T-helper 2 cell (primary cell): ENCODE measurements around the gene AK5.
A peak's percentile ranks its signal among the peaks of the same experiment; 100 is the strongest.
"Not testable (repeated sequence)": the region's sequence is repeated elsewhere in the genome, so short reads cannot be mapped to it uniquely, and the experiment has no call there.

Experiments
- DNase-seq, 5 experiments: peaks; one replicate each; pipeline versions ENCODE4 v3.0.0 to v3.0.0-alpha.2; 2012 to 2022

The AK5 gene

DNA sequence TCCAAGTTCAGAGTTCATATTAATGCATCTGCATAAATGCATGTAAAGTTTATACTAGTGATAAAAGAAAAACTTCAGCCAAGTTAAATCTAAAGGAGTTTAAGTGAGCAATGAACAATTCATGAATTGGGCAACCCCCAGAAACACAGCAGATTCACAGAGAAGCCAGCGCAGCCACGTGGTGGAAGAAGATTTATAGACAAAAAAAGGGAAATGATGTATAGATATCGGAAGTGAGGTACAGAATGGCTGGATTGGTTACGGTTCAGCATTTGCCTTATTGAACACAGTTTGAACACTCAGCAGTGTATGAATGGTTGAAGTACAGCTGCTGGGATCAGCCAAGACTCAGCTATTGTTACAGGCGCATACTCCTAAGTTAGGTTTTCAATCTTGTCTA lies 5.7 kb downstream of the AK5 start:
- no peak for DNase-seq

DNA sequence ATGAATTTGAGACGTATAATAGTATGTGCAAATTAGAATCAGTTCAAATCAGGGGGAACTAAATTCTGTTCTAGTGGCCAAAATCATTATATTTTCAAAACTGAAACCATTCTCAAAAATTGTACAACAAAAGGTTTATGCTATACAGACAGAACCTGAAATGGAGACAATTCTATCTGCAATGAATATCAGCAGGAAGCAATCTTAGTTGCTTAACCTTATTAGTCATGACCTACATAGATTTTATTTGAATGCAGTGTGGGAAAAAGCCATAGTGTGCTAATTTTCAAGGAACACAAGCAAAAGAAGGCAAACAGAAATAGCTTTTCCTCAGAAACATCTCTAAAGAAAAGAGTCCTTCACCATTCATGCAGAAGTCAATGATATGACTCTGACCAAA lies 6.5 kb downstream of the AK5 start:
- no peak for DNase-seq

DNA sequence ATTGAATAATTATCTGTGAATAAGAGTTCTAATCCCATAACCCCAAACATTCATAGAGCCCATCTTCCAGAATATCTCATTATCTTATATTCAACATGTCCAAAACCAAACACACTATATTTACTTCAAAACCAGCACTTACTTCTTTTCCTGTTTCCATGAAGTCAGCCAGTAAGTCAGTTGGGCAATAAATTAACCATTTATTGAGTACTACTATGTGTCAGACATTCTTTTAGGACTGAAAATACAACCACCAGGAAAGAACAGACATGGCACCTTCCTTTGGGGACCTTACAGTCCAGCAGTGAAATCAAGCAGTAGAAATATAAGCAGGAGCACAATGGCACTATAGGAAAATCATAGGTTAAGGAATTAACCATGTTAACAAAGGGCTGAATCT lies 8.8 kb downstream of the AK5 start:
- DNase-seq = no peak

DNA sequence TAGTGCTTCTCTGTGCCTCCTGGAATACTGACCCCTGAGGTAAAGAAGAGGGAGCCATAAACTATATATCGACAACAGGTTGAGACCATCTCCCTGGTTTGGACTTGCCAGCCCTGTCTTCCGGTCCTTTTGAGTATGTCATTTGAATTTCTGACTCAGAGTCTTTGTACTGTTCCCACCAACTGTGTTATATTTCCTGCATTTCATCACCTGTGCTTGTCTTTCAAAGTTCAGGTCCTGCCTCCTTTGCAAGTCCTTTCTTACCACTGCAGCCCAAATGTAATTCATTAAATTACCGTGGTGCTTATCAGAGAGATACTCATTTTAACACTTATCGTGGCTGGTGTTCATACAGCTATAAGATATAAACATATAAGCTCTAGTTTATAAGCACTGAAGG lies 10.7 kb downstream of the AK5 start:
- no peak for DNase-seq

DNA sequence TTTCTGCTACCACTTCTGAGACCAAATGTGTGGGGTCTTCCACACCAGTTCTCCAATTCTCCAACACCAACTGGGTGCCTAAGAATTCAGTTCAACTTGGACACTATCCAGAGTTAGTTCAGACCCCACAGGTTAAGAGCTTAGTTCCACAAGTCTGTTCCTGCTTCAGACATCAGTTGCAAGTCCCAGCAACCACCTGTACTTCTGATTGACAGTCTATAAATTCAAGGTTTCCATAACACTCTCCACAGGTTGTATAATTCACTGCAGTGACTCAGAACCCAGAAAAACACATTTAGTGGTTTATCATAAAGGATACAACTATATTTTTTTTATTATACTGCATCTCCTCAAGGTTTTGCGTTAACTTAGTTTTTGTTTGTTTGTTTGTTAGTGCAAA lies 18.7 kb downstream of the AK5 start:
- DNase-seq = no peak

DNA sequence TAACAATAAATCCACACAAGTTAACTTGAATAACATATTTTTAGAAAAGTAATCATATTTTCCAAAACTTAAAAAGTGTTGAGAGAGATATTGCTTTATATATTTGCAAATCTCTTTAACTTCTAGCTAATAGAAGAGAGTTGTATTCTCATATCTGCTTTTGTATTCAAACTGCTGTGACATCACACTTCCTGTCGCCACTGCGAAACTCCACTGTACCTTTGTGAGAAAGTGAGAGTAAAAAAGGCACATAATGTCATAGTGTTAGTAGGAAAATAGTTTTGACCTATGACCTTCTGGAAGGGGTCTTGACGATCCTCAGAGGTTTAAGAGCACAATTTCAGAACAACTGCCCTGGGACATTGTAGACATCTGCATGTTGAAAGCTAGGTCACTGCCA lies 21.6 kb downstream of the AK5 start:
- DNase-seq = peak in 1 of 5 experiments; percentile 8

DNA sequence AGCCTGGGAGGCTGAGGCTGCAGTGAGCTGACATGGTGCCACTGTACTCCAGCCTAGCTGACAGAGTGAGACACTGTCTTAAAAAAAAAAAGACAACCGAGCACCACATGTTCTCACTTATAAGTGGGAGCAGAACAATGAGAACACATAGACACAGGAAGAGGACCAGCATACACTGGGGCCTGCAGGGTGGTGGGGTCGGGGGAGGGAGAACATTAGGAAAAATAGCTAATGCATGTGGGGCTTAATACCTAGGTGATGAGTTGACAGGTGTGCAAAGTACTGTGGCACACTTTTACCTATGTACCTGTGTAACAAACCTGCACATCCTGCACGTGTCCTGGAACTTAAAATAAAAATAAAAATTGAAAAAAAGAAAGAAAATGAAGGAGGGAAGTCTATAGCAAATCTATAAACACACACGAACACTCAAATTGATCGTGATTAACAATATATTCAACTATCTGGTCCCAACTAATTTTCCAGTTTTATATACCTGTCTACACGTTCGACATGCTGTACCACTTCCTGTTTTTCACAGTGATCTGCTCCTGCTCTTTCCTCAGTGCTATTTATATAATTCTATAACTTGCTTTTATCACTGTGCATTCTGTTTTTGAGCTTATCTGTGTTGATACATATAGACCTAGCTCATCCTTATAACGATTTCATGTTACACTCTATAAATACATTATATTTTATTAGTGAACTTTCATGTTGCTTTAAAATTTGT lies 27.2 kb downstream of the AK5 start:
- DNase-seq = no peak

DNA sequence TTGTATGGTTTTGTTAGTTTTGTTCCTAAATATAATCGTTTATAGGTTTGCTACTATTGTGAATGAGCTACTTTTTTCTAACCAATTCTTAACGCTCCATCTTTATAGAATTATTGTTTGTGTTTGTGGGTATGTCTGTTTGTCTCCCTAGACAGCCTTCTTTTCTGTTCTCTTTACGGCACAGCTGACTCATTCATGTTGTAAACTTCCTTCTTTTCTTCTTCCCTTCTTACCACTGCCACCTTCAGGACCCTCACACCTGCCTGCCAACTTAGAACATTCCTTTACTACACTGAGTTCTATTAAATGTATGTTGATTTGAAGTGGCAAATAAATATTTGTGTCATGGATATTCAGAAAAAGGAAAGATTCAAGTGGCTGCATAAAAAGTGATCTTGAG lies 29.1 kb downstream of the AK5 start:
- no peak for DNase-seq

DNA sequence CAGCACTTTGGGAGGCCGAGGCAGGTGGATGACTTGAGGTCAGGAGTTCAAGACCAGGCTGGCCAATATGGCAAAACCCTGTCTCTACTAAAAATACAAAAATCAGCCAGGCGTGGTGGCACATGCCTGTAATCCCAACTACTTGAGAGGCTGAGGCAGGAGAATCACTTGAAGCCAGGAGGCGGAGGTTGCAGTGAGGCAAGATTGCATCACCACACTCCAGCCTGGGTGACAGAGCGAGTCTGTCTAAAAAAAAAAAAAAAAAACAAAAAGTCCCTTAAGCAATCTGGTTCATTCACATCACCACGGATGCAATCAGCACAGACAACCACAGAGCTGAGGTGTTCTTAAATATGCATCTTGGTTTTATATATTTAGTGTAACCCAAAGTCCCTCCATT lies 30.5 kb downstream of the AK5 start:
- not testable (repeated sequence) for DNase-seq

DNA sequence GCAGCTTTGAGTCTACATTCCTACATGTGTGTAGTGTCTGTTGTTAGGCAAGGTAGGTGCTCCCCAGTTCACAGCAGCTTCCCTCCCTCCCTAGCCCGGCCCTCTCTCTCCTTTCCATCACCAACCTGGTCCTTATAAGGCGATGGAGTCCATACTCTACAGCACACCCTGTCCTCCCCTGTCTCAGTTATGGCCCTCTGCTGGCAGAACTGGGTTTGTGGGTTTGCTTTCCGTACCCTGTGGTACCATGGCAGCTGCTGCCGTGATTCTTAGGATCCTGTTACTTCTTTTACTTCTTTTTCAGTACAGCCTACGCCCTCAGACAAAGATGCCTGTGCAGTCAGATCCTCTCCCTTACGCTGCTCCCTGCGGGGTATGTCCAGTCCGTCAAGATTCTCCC lies 31.7 kb downstream of the AK5 start:
- peak in 2 of 5 experiments; percentile 6 to 24 for DNase-seq

DNA sequence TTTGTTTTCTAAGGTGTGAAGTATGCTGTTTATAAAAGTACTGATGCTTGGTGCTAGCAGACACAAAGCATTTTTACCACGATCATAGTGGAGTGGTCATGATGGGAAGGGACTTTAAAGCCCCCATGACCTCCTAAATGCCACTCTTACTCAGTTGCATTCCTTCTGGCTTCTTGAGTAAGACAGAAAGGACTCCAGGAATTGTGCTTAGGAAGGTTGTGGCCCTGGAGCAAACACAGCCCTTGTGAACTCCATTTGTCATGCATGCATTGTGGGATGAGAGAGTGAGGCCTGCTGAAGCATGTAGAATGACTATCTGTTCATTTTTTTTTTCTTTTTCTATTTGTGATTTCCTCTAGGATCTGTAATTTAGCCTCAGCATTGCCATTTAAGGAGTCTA lies 34.2 kb downstream of the AK5 start:
- no peak for DNase-seq

DNA sequence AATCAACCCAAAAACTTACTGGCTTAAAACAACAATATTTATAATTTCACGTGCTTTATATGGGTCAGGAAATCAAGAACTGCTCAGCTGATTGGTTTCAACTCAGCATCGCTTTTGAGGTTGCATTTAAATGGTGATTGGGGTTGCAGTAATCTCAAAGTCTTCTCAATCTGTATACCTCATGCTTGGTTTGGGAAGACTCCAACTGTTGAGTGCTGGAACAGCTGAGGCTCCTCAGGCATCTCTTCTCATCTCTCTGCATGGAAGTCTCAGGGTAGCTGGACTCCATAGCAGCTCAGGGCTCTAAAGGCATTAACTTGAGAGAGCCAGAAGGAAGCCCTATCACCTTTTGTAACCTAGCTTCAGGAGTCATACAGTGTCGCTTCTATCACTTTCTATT lies 35.1 kb downstream of the AK5 start:
- DNase-seq = no peak

DNA sequence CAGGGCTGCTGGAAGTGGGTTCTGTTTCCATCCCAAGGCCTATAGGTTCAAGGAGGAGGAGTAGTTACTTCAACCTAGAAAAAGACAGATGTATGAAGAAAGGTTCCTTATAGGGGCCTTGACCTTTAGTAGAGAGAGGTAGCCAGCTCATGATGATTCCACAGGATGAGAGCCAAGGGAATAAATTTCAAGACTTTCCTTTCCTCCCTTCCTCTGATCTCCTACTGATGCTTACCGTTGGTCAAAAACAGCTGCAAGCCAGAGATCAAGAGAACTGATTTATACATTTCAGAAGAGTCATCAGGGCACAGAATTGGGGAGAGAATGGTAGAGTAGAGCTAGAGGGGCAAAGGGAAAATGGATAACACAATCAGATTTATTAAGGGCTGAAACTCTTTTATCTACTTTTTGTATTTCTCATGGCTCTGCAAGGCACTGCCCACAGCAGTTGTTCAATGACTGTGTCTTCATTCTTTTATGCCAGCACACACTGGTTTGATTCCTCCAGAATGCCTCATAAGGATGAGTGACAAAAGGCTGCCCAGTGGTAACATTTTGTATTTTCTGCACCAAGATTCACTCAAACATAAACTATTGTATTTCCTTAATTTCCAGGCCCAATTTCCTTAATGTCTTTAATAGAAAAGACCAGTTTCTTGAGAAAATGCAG lies 37.4 kb downstream of the AK5 start:
- DNase-seq = no peak

DNA sequence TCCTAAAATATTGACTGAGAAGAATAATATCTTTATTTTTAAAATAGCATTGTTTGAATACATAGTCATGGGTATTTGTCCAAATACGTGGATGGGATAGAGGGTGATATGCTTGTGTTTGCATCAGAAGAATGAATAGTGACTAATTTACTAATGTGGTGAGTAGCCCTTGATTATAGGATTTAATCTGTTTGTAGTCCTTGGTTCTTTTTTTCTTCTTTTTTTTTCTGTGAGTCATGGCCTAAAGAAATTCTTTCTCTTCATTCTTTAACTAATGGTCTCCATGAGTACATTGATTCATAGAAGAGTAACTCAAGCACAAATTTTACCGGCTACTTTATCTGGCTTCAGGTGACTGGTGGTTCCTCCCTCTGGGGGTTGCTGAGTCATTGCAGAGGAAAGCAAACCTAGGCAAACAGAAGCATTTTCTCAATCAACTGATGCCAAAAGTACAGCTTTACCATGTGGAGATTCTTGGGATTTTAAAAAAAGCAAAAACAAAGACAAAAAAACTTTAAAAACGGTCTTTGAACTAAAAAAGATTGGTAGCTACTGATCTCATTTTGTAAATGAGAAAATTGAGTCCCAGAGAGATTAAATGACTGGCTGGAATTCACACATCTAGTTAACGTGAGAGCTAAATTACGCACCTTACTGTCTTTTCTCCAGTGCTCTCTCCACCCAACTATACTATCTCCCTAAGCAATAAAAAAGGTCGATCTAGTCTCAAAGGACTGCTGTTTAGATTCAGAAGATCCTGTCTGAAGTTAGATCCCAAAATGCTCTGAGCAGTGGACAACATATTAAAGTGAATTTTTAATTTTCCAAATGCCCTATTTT lies 40.5 kb downstream of the AK5 start:
- no peak for DNase-seq

DNA sequence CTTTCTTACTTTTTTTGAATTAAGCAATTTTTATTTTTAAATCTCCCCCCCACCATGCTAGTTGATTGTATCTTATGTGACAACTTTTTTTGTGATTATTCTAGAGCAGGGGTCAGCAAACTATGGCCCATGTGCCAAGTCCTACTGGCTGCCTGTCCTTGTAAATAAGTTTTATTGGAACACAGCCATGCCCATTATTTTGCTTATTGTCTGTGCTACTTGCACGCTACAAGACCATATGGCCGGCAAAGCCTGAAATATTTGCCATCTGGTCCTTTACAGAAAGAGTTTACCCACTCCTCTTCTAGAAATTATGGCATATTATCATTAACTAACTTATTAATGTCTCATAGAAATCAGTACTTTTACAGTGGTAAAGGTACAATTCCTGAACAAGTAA lies 51.7 kb downstream of the AK5 start:
- DNase-seq = no peak

DNA sequence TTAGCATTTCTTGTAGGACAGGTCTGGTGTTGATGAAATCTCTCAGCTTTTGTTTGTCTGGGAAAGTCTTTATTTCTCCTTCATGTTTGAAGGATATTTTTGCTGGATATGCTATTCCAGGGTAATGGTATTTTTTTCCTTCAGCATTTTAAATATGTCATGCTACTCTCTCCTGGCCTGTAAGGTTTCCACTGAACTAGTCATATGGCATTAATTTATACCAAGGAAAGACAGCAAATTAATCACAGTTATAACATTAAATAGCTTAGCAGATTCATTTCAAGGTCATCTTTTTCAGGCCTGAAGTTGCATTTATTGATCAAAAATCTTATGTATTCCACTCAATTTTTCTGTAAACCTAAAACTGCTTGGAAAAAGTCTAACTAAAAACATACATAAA lies 54.9 kb downstream of the AK5 start:
- no peak for DNase-seq

DNA sequence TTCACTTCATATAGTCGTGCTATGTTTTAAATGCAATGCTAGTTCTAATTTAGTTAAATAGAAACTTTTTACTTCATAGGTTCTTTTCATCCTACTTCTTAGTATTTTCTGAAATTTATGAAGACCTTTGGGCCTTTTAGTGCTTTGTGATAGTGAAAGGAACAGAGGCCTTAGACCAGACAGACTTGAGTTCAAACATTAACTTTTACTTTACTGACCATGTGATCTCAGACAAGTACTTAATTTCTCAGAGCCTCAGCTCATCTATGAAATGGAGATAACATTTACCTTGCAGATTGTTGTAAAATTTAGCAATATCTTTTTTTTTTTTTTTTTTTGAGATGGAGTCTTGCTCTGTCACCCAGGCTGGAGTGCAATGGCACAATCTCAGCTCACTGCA lies 57.5 kb downstream of the AK5 start:
- DNase-seq = no peak

DNA sequence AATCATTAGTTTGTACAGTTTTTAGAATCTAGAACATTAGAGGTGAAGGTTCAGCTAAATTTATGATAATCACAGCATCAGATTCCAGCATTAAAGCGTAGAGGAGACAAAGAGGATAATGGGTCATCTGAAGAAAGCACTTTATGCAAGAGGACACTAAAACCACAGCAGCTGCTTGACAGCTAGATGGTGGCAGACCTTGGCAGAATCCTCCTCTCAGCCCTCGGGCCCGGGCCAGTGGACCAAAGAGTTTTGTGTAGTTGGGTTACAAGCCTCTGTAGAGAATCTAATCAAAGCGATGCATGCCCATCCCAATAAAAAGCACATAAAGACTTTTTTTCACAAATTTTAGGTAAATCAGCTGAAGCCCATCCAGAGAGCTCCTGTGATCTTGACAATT lies 59.4 kb downstream of the AK5 start:
- no peak for DNase-seq

DNA sequence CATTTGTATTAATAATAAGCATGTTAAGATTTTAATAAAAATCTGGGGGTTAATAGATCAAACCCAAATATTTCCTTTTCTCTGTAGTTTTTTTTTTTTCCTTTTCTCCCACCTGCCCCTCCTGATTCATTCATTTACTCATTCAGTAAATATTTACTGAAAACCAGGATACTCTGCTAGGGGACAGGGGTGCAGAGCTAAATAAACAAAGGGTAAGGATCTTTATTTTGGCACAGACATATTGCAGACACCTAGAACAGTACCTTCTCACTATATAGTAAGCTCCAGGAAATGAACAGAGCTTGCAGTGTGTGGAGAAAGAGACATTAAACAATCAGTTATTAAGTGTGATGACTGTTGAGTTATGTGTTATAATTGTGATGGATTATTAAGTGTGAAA lies 60.9 kb downstream of the AK5 start:
- no peak for DNase-seq

DNA sequence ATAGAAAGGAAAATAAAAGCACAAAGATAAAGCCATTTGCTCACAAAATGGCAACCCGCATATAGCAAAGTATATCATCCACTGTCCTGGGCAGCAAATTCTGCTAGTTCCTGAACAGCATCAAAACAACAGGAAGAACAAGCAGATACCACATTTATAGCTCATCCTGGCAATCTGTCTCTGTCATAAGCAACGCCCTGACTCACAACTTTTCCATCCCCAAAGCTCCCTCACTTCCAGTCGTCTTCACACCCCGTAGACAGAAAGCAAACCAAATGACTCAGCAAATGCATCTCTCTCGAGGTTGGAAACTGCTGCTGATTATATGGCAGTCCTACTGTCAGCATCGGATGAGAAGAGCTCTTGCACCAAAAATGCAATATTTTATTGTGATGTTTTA lies 65.8 kb downstream of the AK5 start:
- peak in 1 of 5 experiments; percentile 3 for DNase-seq

DNA sequence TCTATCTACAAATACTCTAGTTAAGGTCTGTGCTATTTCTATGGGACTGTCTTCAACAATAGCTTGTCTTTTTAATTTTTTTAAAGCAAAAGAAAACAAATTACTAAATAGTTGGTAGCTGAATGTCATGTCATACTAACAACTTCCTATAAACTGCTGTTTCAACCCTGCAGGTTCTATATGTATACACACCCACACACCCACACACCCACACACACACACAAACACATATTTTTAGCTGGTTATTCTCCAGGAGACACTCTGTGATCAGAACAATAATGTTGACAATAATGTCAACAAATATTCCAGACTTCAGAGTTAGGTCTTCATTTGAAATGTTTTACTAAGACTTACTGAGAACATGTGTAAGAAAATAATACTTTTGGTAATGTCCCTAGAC lies 66.7 kb downstream of the AK5 start:
- DNase-seq = no peak

DNA sequence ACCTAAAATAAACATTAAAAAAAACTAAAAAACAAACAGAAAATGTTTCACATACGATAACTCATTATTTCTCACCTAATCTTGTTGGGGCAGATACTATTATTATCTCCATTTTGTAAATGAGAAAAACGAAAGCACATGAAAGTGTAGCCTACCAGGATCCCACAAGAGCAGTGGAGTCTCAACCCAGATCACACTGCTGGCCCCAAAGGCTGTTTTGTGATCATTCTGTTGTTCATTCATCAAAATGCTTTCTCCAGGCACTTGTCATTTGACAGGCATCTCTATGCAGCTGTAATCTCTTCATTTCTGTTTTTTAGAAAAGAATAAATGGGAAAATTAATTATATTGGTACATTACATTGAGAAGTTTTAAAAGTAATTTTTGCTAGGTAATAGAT lies 67.5 kb downstream of the AK5 start:
- no peak for DNase-seq

DNA sequence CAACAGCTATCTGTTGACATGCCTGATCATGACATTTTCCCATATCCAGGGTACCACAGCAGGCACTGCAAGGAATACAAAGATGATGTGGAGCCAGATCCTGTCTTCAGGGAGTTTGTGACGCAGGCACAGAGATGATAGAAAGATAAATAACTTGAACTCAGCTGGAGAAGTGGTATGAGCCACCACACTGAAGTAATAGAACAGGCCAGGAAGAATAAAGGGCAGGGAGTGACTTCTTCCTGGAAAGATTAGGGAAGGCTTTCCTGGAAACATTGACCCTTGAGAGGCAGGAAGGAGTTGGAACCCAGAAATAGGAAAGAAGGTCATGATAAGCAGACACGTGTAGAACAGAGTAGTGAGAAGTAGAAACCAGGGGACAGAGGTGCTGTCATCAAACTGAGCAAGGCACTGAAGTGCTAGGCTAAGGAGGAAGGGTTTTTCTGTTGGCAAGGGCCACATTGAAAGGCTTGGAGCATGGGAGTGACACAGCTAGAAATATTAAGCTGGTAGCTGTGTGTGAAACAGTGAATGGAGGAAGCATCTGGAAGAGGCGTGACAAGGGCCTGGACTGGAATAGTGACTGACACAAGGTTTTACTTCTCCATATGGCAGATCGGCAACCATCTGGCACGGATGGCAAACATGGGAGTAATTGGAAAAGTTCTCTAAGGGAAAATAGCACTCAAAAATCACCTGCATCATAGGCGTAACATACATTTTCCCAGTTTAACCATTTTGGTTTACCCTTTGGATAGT lies 68.4 kb downstream of the AK5 start:
- no peak for DNase-seq
